BLaER1 treated with 17β-estradiol and CSF1 and Interleukin-3, amounts not matched to agents 10 nM and 100 nM (cell line): ENCODE measurements around the gene STX12.
"Not testable (repeated sequence)": the region's sequence is repeated elsewhere in the genome, so short reads cannot be mapped to it uniquely, and the experiment has no call there.

ENCODE experiments used
- H3K27ac ChIP-seq, 11 experiments: shearing (Covaris generic); formaldehyde crosslinking; 2 replicates each; pipeline ENCODE4 v1.8.1; 2022
- H3K27me3 ChIP-seq, 11 experiments: shearing (Covaris generic); formaldehyde crosslinking; 2 replicates each; pipeline ENCODE4 v1.8.1; 2022
- H3K36me3 ChIP-seq, 11 experiments: shearing (Covaris generic); formaldehyde crosslinking; 2 replicates each; pipeline ENCODE4 v1.8.1; 2022
- H3K4me1 ChIP-seq, 10 experiments: shearing (Covaris generic); formaldehyde crosslinking; 2 replicates each; pipeline ENCODE4 v1.8.1; 2022
- H3K4me2 ChIP-seq, 11 experiments: shearing (Covaris generic); formaldehyde crosslinking; 2 replicates each; pipeline ENCODE4 v1.8.1; 2022
- H3K4me3 ChIP-seq, 10 experiments: shearing (Covaris generic); formaldehyde crosslinking; 2 replicates each; pipeline ENCODE4 v1.8.1; 2022
- H3K9ac ChIP-seq, 11 experiments: shearing (Covaris generic); formaldehyde crosslinking; 2 replicates each; pipeline ENCODE4 v1.8.1; 2022
- H3K9me3 ChIP-seq, 11 experiments: shearing (Covaris generic); formaldehyde crosslinking; replicated peaks in 1 of 11; 2 replicates each; pipeline ENCODE4 v1.8.1; 2022
- H4K20me1 ChIP-seq, 11 experiments: shearing (Covaris generic); formaldehyde crosslinking; 2 replicates each; pipeline ENCODE4 v1.8.1; 2022
- Cebpa-rat ChIP-seq, 11 experiments: shearing (Covaris generic); IDR thresholded peaks; 2 replicates each; pipeline ENCODE4 v1.8.1; 2022

Gene STX12

GRCh38 chr1:27856561-27857343 lies 83.7 kb downstream of the STX12 start:
- Histone ChIP-seq H3K27ac (peak overlapping the region in 6 of 11 experiments; percentile 12 to 37 (median 30); a peak in 9 of 22 replicates), H3K4me2 (peak overlapping the region in 9 of 11 experiments; percentile 21 to 84 (median 67); a peak in 16 of 22 replicates), H3K27me3 (no peaks in the 10 kb centered on the region), H4K20me1 (no peaks in the 10 kb centered on the region), H3K4me3 (no peak overlapping the region; a peak in 1 of 20 replicates), H3K9ac (peak overlapping the region in 10 of 11 experiments; percentile 3 to 57 (median 40); a peak in 13 of 22 replicates), H3K36me3 (peaks cover under 1 to 2% (median 2%) of the 10 kb centered on the region in 11 experiments), H3K4me1 (peaks cover 28 to 49% (median 37%) of the 10 kb centered on the region in 10 experiments), H3K9me3 (peaks cover 0 to 2% (median 1%) of the 10 kb centered on the region in 11 experiments; a peak in 15 of 22 replicates)
- no peak for TF ChIP-seq Cebpa-rat (IDR thresholded peaks at IDR 0.05)

- peaks cover 35 to 57% (median 45%) of the 10 kb centered on the region in 10 experiments for H3K4me1 ChIP-seq
- not testable (repeated sequence) for H3K27ac ChIP-seq, H3K4me2 ChIP-seq, H3K4me3 ChIP-seq, H3K9ac ChIP-seq, H3K9me3 ChIP-seq, H4K20me1 ChIP-seq, H3K36me3 ChIP-seq, H3K27me3 ChIP-seq
Measured at GRCh38 chr1:27857552-27857951, 84.5 kb downstream of the STX12 start.

- Histone ChIP-seq H3K36me3 (no peaks in the 10 kb centered on the region), H3K27ac (peak overlapping the region; percentile 12 to 99 (median 71); a peak in 21 of 22 replicates), H3K4me2 (peak overlapping the region; percentile 44 to 100 (median 75)), H3K27me3 (no peaks in the 10 kb centered on the region), H3K4me3 (peak overlapping the region in 1 of 10 experiments; percentile 38; a peak in 1 of 20 replicates), H3K9ac (peak overlapping the region; percentile 7 to 74 (median 55); a peak in 17 of 22 replicates), H3K4me1 (peaks cover 43 to 64% (median 51%) of the 10 kb centered on the region in 10 experiments), H4K20me1 (no peaks in the 10 kb centered on the region), H3K9me3 (no peaks in the 10 kb centered on the region)
- no peak for TF ChIP-seq Cebpa-rat (IDR thresholded peaks at IDR 0.05)
Measured at GRCh38 chr1:27858072-27858948, 85.3 kb downstream of the STX12 start.

- no peak for TF ChIP-seq Cebpa-rat (IDR thresholded peaks at IDR 0.05)
- Histone ChIP-seq H3K4me1 (peaks cover 51 to 72% (median 58%) of the 10 kb centered on the region in 10 experiments), H3K27ac (peak overlapping the region; percentile 12 to 99 (median 71); a peak in 20 of 22 replicates), H3K36me3 (no peaks in the 10 kb centered on the region), H3K9me3 (no peaks in the 10 kb centered on the region), H4K20me1 (no peaks in the 10 kb centered on the region), H3K9ac (peak overlapping the region in 10 of 11 experiments; percentile 7 to 74 (median 56); a peak in 17 of 22 replicates), H3K27me3 (no peaks in the 10 kb centered on the region), H3K4me2 (peak overlapping the region; percentile 44 to 100 (median 75); a peak in 19 of 22 replicates), H3K4me3 (no peak overlapping the region)
Measured at GRCh38 chr1:27858949-27859576, 86.0 kb downstream of the STX12 start.

GRCh38 chr1:27861436-27861835 lies 88.4 kb downstream of the STX12 start:
- Histone ChIP-seq H3K4me2 (peak overlapping the region in 7 of 11 experiments; percentile 90 to 100 (median 98); a peak in 14 of 22 replicates), H3K27ac (peak overlapping the region in 9 of 11 experiments; percentile 88 to 99 (median 94); a peak in 18 of 22 replicates), H3K27me3 (no peaks in the 10 kb centered on the region), H4K20me1 (no peaks in the 10 kb centered on the region), H3K9ac (peak overlapping the region in 4 of 11 experiments; percentile 86 to 94 (median 94); a peak in 6 of 22 replicates), H3K4me1 (peaks cover 57 to 91% (median 81%) of the 10 kb centered on the region in 10 experiments), H3K36me3 (no peaks in the 10 kb centered on the region), H3K9me3 (no peaks in the 10 kb centered on the region), H3K4me3 (peak overlapping the region in 1 of 10 experiments; percentile 21; a peak in 1 of 20 replicates)
- TF ChIP-seq Cebpa-rat (IDR thresholded peaks at IDR 0.05), result no peak

GRCh38 chr1:27862004-27862403 lies 89.0 kb downstream of the STX12 start:
- Histone ChIP-seq H3K4me1 (peaks cover 53 to 91% (median 86%) of the 10 kb centered on the region in 10 experiments), H3K36me3 (no peaks in the 10 kb centered on the region), H3K9me3 (no peaks in the 10 kb centered on the region), H3K27me3 (no peaks in the 10 kb centered on the region), H4K20me1 (no peaks in the 10 kb centered on the region), H3K9ac (peak overlapping the region; percentile 62 to 94 (median 79)), H3K4me2 (peak overlapping the region; percentile 76 to 100 (median 95)), H3K4me3 (peak overlapping the region in 6 of 10 experiments; percentile 27 to 65 (median 48); a peak in 12 of 20 replicates), H3K27ac (peak overlapping the region; percentile 81 to 99 (median 93))
- no peak for TF ChIP-seq Cebpa-rat (IDR thresholded peaks at IDR 0.05)

GRCh38 chr1:27862671-27863537 lies 89.9 kb downstream of the STX12 start:
- peak; percentile 47 to 96 (median 81); a peak in 19 of 22 replicates for TF ChIP-seq Cebpa-rat (IDR thresholded peaks at IDR 0.05)
- H3K4me3 ChIP-seq, result peak overlapping the region in 6 of 10 experiments; percentile 27 to 65 (median 48); a peak in 12 of 20 replicates
- H3K4me1 ChIP-seq, result peaks cover 56 to 97% (median 94%) of the 10 kb centered on the region in 10 experiments
- H3K27ac ChIP-seq, result peak overlapping the region; percentile 81 to 99 (median 93)
- no peaks in the 10 kb centered on the region for H3K27me3 ChIP-seq
- peak overlapping the region; percentile 76 to 100 (median 95) for H3K4me2 ChIP-seq
- H4K20me1 ChIP-seq, result no peaks in the 10 kb centered on the region
- H3K36me3 ChIP-seq, result no peaks in the 10 kb centered on the region
- peak overlapping the region; percentile 66 to 94 (median 79) for H3K9ac ChIP-seq
- H3K9me3 ChIP-seq, result no peaks in the 10 kb centered on the region
